HG02678 (cell line): ENCODE results near the gene NVL.

Experiments used
- ATAC-seq: cut with Tn5 transposase; IDR thresholded peaks from one replicate; pipeline ENCODE4 v1.9.1; 2021; ENCODE audit warnings: mild to moderate bottlenecking, moderate library complexity; ENCODE audit not compliant: unreplicated experiment

The NVL gene

DNA sequence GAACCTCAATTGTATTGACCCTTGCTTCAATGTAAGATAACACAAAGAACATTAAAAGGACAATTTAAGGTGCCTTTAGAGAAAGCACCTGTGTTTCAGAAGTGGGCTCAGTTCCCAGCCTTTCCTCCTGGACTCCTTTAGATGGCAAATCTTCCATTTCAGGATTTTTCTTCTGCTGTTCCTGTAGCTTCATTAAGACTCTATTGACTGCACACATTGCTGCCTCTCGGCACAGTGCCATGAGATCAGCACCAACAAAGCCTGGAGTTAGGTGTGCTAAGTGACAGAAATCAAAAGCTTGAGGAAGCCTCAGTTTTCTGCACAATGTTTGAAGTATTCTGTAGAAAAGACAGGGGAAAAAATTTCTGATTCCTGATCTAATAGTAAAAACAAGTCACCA, 40.6 kb downstream of the NVL start:
- no peak for ATAC-seq

DNA sequence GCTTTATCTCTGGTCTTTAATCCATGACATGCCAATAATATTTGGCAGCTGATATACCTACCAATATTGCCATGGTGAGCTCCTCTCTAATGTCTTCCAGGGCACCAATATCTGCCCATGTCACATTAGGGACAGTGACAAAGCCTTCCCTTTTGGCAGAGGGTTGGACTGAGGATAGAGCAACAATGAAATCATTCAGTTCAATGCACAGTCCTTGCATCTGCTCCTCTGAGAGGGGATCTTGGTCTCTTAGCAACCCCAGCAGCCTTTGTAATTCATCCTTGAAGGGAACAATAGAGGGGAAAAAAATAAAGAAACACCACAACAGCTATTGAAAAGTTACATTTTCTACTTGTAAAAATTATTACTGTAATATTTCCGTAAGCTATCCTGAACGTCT, 42.3 kb downstream of the NVL start:
- ATAC-seq: no peak

DNA sequence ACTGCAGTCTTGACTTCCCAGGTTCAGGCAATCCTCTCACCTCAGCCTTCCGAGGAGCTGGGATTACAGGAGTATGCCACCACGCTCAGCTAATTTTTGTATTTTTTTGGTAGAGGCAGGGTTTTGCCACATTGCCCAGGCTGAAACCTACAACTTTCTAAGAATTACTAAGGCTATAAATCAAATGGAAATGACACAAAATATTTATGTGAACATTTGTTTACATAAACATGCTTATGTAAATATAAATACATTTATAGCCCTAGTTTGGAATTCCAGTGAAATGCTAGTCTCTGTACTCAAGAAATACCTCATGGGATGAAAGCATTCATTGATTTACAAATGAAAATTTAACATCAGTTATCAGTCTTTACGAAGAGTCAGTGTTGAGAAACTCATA, 47.8 kb downstream of the NVL start:
- ATAC-seq: no peak

DNA sequence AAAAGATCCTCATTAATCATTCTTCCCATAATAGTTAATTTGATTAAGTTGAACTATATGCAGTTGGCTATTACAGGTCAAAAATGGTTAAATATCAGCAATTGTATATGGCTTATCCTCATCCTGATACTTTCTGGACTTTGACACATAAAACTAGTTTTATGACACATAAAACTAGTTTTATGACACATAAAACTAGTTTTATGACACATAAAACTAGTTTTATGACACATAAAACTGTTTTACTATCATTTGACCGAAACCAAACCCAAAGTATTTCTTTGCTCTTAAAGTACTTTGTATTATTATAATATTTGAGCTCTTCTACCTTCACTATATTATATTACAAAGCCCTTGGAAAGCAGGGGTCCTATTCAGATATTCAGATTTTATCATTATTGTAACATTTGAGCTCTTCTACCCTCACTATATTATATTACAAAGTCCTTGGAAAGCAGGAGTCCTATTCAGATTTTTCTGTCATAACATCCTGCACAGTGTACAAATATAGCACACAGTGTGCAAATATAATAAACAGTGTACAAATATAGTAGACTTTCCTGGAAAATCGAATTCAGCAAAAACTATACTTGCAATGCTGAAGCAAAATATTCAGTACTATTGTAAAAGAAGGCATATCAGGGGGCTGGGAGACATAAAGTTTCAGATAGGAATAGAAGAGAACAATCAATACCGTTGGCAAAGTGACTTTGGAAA, 53.0 kb downstream of the NVL start:
- no peak for ATAC-seq

DNA sequence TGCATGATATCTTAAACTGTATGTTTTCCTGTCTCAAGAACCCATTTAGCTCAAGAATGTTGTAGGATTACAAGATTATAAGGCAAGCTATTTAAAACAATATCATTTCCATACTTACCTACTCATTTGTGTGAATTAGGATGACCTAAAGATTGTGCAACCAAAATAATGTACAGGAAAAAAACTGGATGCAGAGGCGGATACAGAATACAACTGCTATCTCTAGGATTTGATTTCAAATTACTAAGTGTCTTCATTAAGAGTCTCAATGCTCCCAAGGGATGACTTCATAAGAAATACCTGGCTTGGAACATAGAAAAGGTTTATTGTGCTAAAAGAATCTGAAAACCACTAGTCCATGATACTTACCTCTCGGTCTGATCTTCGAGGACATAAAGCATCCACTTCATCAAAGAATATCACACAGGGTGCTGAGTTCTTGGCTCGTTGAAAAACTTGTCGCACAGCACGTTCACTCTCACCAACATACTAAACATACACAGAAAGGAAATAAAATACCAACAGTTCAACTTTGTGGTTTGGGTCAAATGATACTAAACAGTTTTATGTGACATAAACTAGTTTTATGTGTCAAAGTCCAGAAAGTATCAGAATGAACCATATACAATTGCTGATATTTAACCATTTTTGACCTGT, 54.9 kb downstream of the NVL start:
- ATAC-seq: no peak

DNA sequence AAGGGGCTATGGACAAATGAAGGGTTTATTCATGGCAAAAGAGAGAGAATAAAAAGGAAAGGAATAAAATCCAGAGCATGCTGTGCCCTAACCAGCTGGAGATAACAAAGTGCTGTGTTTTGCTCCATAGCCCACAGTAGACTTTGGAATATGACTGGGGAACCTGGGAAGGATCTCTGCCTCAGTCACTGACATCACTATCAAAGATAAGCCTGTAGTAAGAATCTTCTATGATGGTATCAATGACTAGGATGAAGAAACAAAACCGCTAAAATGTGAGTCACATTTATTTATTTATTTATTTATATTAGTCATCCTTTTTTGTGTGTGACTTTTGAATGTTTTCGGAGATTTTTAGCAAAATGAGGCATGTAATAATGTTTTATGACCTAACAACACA, 56.3 kb downstream of the NVL start:
- no peak for ATAC-seq

DNA sequence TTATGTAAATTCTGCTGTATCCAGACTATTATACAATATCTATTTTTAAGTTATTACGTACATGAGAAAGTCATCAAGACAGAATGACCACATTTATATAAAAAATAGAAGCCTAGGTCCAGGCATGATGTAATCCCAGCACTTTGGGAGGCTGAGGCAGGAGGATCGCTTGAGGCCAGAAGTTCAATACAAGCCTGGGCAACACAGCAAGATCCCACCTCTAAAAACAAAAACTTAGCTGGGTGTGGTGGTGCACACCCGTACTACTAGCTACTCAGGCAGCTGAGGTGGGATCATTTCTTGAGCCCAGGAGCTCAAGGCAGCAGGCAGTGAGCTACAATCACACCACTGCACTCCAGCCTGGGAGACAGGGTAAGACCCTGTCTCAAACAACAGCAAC, 58.9 kb downstream of the NVL start:
- ATAC-seq: no peak

DNA sequence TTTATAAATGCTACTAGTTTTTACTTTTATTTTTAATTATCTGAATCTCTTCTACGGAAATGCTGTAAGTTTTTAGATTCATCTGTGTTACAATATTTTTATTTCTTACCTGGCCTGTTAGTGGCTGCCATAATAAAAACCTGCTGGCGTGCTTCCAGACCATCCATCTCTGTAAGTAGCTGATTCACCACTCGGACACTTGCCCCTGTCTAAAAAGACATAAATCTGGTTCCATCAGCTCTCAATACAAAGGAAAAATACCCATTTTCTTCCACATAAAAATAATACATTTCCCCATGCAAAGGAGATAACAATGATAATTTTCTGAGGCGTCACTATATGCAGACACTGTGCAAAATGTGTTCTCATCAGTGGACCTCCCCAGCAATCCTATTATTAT, 62.0 kb downstream of the NVL start:
- no peak for ATAC-seq

DNA sequence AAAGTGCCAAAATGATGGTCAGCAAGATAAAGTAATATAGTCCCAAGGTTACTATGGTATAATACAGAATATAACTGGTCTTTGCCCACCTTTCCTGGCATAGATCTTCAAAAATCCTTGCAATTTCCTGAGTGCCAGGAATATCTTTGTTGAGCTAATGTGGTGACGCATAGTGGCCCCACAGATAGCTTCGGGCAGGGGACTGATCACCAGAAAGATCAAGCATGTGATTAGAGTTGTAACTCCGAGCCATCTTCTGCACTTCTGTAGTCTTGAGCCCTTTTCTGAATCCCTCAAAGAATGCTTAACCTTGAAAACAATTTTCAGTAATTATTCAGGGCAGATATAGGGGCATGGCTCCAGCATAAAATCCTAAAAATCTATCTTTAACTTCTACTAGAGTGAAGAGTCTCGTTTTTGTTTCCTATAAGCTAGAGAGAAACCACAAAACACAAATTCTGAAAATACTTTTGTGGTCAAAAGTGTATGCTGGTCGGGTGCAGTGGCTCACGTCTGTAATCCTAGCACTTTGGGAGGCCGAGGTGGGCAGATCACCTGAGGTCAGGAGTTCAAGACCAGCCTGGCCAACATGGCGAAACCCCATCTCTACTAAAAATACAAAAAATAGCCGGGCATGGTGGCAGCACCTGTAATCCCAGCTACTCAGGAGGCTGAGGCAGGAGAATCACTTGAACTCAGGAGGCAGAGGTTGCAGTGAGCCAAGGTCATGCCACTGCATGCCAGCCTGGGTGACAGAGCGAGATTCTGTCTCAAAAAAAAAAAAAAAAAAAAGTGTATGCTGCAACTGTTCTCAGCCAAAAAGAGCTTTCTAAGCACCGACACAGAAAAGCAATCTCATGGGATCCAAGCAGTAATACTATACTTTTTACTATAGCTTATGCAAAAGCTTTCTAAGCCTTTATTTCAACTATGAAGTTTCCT, 62.8 kb downstream of the NVL start:
- ATAC-seq: no peak

DNA sequence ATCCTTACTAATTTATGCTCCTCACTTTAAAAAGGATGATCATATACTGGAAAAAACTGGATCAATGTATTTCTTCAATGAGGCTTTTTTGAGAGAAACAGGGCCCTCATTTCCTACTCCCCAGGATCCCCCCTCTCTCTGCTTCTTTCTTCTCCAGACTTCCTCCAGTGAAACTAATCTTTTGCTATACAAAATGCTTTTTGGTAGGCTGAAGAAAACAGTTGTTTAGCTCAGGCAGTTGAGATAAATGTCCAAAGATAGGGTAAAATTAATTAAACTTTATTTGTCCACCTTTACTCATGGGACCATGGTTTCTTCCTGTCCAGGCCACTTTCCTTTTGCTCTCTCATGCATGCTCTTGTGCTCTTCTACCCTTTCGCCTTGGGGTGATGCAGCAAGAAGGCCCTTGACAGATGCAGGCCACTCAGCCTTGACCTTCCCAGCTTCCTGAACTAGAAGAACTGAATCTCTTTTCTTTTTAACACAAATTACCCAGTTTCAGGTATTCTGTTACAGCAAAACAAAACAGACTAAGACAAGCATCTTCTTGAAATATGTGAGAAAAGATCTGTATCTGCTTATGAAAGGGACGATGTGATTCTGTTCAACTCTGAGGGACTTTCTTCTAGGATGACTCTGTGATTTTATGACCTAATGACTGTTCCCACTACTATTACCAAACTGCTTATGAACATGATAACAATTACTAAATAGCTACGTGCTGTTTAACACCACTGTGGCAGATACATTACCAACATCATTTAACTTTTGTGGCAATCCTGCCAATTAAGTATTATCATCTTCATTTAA, 63.7 kb downstream of the NVL start:
- ATAC-seq: no peak

DNA sequence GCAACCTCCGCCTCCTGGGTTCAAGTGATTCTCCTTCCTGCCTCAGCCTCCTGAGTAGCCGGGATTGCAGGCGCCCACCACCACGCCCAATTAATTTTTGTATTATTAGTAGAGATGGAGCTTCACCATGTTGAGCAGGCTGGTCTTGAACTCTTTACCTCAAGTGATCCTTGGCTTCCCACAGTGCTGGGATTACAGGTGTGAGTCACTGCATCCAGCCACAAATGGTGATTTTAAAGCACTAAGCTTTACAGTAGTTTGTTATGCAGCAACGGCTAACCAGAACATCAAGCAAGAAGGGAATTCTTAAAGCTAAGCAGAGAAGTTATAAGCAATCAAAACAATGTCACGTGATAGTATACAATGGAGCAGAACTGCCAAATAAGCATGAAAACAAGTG, 65.7 kb downstream of the NVL start:
- no peak for ATAC-seq

DNA sequence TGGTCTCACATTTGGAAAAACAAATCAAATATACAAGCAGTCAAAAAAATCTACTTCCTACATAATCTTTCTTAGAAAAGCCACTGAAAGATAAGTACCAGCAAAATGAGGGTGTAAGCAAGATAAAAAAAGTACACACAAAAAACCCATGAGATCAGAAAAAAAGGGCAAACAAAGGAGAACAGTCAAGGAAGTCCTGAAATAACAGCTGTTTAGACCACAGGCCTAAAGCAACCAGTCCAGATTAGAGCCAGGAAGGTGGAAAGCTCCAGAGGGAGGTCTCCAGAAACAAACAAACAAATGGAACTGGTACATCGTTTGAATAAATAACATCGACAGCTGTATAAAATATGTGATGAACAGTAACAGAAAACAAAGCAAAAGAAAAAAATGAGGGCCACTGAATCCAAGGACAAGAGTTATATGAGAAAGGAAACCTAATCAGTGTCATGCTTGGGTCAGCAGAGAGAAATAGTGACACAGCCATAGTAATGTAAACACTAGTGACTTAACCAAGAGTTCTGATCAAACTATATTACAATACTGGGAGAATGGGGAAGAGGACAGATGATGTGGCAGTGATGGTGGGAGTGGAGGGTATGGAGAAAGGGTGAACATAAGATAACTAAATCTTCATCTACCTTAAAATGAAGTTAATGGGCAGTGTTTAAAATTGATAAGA, 67.5 kb downstream of the NVL start:
- ATAC-seq: no peak

DNA sequence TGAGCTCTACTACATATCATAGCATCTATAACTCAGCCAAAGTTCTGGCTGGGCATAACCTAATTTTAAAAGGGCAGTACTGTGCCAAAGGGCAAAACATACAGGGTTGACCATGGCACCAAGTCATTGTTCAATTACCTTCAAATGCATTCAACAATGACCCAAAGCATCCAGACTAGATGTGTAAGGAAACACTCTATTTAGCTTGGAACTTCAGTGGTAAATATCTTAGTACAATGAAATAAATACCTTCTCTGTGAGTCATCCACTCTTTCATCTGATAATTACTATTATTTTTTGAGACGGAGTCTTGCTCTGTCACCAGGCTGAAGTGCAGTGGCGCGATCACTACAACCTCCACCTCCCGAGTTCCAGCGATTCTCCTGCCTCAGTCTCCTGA, 70.0 kb downstream of the NVL start:
- no peak for ATAC-seq

DNA sequence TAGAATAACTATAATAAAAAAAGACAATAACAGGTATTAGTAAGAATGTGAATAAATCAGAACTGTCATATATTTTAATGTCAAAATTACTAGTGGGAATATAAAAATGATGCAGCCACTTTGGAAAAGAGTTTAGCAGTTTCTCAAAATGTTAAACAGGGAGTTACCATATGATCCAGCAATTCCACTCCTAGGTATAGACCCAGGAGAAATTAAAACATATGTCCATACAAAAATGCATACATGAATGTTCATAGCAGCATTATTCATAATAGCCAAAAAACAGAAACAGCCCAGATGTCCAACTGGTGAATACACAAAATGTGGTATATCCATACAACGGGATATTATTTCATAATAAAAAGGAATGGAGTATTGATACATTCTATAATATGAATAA, 71.6 kb downstream of the NVL start:
- ATAC-seq: no peak

DNA sequence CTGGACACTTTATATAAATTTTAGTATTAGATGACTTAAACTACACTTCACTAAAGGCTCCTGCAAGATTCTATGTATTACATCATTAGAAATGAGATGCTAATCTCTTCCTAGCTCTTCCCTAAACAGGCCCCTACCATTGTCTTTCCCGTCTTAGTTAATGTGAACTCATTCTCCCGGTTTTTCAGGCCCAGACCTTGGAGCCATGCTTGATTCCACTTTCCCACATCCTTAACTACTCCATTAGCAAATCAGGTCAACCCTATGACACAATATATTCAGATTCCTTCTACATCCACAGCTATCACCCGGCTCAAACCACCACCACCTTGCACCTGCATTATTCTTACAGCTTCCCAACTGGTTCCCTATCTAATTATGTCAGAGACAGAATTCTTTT, 73.3 kb downstream of the NVL start:
- ATAC-seq: no peak

DNA sequence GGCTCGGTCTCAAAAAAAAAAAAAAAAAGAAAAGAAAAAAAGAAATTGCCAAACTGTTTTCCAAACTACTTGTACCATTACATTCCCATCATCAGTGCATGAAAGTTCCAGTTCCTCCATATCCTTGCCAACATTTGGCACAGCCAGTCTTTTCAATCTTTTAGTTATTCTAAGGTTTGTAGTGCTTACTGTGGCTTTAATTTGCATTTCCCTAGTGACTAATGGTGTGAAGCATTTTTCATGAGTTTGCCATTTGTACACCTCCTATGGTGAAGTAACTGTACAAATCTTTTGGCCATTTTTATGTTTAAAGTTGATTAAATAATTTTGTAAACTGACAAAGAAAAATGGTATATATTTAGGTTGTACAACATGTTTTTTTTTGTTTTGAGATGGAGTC, 76.3 kb downstream of the NVL start:
- ATAC-seq: no peak

DNA sequence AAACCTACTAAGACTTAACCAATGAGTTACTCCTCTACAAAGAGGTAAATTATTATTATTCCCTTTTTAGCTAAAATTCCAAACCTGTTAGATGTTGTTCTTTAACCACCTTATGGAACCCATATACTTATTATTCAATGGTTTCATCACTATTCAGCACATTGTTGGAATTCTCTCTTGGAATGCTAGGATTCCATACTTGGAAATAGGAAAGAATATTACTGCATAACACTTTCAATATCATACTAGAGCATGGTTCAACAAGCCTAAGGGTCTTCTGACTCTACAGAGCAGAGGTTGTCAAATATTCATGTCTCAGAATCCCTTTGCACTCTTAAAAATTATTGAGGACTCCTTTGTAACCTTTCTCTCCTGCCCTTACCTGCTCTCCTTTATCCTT, 77.5 kb downstream of the NVL start:
- ATAC-seq: no peak

DNA sequence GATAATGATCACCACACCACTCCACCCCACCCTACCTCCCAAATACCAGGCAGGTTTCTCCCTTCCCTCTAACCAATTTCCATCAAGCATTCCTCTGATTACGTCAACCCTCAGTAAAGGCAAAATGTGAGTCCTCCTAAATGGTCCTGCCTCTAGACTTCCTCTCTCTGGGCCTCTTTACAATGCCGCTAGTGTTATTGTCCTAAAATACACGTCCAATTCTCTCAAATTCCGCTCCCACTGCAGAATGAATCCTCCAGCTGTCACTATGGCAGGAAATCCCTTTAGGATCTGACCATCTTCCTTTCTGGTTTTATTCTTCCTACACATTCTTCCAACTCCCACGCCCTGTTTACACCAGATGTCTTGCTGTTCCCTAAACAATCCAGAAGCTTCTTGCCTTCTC, 78.2 kb downstream of the NVL start:
- no peak for ATAC-seq

DNA sequence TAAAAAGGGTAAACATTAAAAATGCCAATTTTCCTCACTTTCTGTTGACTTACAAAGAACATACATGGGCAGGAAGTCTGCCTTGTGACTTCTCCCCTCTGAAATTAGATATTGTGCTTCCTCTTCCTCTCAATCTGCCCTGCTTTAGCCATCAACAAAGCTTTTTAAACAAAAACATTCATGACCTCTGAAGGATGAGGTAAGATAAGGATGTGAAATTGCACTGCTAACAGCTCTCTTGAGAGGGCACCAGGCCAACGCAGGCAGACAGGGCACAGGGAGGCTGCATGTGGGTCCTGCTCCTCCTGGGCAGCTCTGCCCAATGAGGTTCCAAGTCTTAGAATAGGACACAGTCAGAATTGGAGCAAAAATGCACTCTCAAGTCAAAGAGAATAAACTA, 84.8 kb downstream of the NVL start:
- peak; percentile 57 for ATAC-seq

DNA sequence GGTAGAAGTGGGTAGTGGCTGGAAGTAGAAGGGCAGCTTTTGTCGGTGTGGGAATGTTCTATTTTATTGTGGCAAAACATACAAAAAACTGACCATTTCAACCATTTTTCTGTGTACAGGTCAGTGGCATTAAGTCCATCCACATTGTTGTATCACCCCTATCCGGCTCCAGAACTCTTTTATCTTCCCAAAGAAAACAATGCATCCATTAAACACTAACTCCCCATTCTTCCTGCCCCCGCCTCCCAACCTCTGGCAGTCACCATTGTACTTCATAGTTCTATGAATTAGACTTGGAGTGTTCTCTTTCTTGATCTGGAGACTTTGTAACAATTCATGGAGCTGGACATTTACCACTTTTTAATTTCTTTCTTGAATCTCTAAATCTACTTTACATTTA, 91.2 kb downstream of the NVL start:
- ATAC-seq: no peak
